Neural cell (in vitro differentiated cells): ENCODE results near the gene SYVN1. TPM values are rescaled to one million over a fixed set of nuclear protein-coding genes. Genes with fewer than 3 reads are reported as not detected.

Source experiments
- H2AFZ ChIP-seq: fragments of 200-600, 300-800 bp; sonication (generic), shearing (Covaris generic); 2 replicates; pipeline ENCODE4 v1.6.0; 2014; ENCODE audit warnings: low read depth, mild to moderate bottlenecking, antibody characterized with exemption, low read length, moderate library complexity
- H3F3A ChIP-seq: fragments of 200-600 bp; shearing (Covaris generic); 2 replicates; pipeline ENCODE4 v1.6.1; 2016; ENCODE audit warnings: mild to moderate bottlenecking, moderate library complexity, mixed read lengths, antibody characterized with exemption, low read length; ENCODE audit not compliant: insufficient read depth, poor library complexity, severe bottlenecking
- H3K27ac ChIP-seq: fragments of 200-600, 300-800 bp; sonication (generic), shearing (Covaris generic); 2 replicates; pipeline ENCODE4 v1.5.1; 2014; ENCODE audit warnings: mild to moderate bottlenecking, low read length, moderate library complexity
- H3K27me3 ChIP-seq: fragments of 300-800, 200-600 bp; sonication (generic), shearing (Covaris generic); 2 replicates; pipeline ENCODE4 v1.6.0; 2014; ENCODE audit warnings: mild to moderate bottlenecking, low read depth, low read length, moderate library complexity; ENCODE audit not compliant: insufficient read depth
- H3K36me3 ChIP-seq: fragments of 300-800, 200-600 bp; sonication (generic), shearing (Covaris generic); 2 replicates; pipeline ENCODE4 v1.5.1; 2014; ENCODE audit warnings: mild to moderate bottlenecking, antibody characterized with exemption, low read length, moderate library complexity; ENCODE audit not compliant: insufficient read depth
- H3K4me2 ChIP-seq: fragments of 300-800, 200-600 bp; sonication (generic), shearing (Covaris generic); 2 replicates; pipeline ENCODE4 v1.6.0; 2014; ENCODE audit warnings: mild to moderate bottlenecking, low read length
- H3K4me3 ChIP-seq: fragments of 300-800, 200-600 bp; sonication (generic), shearing (Covaris generic); 2 replicates; pipeline ENCODE4 v1.5.1; 2014; ENCODE audit warnings: mild to moderate bottlenecking, low read length, moderate library complexity
- H3K79me2 ChIP-seq: fragments of 200-600 bp; shearing (Covaris generic); replicated peaks from 2 replicates; pipeline ENCODE4 v1.6.0; 2014; ENCODE audit warnings: mild to moderate bottlenecking, low read length, moderate library complexity; ENCODE audit not compliant: insufficient read depth
- H3K9ac ChIP-seq: fragments of 300-800, 200-600 bp; sonication (generic), shearing (Covaris generic); 2 replicates; pipeline ENCODE4 v1.6.1; 2016; ENCODE audit warnings: mild to moderate bottlenecking, low read length, mixed read lengths
- H3K9me2 ChIP-seq: fragments of 200-600 bp; shearing (Covaris generic); 2 replicates; pipeline ENCODE4 v1.6.1; 2016; ENCODE audit warnings: mild to moderate bottlenecking, low read length, mixed read lengths; ENCODE audit not compliant: insufficient read depth
- H3K9me3 ChIP-seq: fragments of 200-600, 300-800 bp; sonication (generic), shearing (Covaris generic); 2 replicates; pipeline ENCODE4 v1.6.1; 2016; ENCODE audit warnings: mild to moderate bottlenecking, mixed run types, low read length, moderate library complexity, mixed read lengths
- H4K20me1 ChIP-seq: fragments of 200-600 bp; shearing (Covaris generic); 2 replicates; pipeline ENCODE4 v1.6.1; 2016; ENCODE audit warnings: mild to moderate bottlenecking, mixed run types; ENCODE audit not compliant: insufficient read depth
- CTCF ChIP-seq: fragments of 450-650 bp; IDR thresholded peaks from 2 replicates; pipeline ENCODE4 v1.5.1; 2014; ENCODE audit warnings: antibody characterized with exemption, mild to moderate bottlenecking, moderate library complexity; ENCODE audit not compliant: poor library complexity, severe bottlenecking
- EP300 ChIP-seq: fragments of 450-650 bp; conservative IDR thresholded peaks from 2 replicates; pipeline ENCODE4 v1.6.1; 2014; ENCODE audit warnings: antibody characterized with exemption, mild to moderate bottlenecking, moderate library complexity; ENCODE audit not compliant: poor library complexity, severe bottlenecking
- EZH2 ChIP-seq: fragments of 200-600, 300-800 bp; shearing (Covaris generic), sonication (generic); IDR thresholded peaks from 2 replicates; pipeline ENCODE4 v1.6.1; 2014; ENCODE audit warnings: antibody characterized with exemption, low read length, borderline replicate concordance, mild to moderate bottlenecking; ENCODE audit not compliant: insufficient read depth, poor library complexity, severe bottlenecking
- MXI1 ChIP-seq: fragments of 450-650 bp; conservative IDR thresholded peaks from 2 replicates; pipeline ENCODE4 v1.6.1; 2014; ENCODE audit warnings: antibody characterized with exemption, mild to moderate bottlenecking; ENCODE audit not compliant: poor library complexity, severe bottlenecking
- POLR2AphosphoS5 ChIP-seq: IDR thresholded peaks from 2 replicates; pipeline ENCODE4 v1.6.1; 2012
- RAD21 ChIP-seq: fragments of 450-650 bp; conservative IDR thresholded peaks from 2 replicates; pipeline ENCODE4 v1.6.1; 2014; ENCODE audit warnings: antibody characterized with exemption, mild to moderate bottlenecking, moderate library complexity
- REST ChIP-seq: IDR thresholded peaks from 2 replicates; pipeline ENCODE4 v1.6.1; 2012; ENCODE audit warnings: borderline replicate concordance
- SMC3 ChIP-seq: fragments of 450-650 bp; conservative IDR thresholded peaks from 2 replicates; pipeline ENCODE4 v1.6.1; 2014; ENCODE audit warnings: antibody characterized with exemption, mild to moderate bottlenecking, moderate library complexity; ENCODE audit not compliant: poor library complexity
- TAF1 ChIP-seq: IDR thresholded peaks from 2 replicates; pipeline ENCODE4 v1.6.1; 2012; ENCODE audit warnings: low read depth
- polyA plus RNA-seq: library from polyadenylated mRNA; depleted of rRNA; stranded (reverse); fragments of >200 nt; gene quantifications from 2 replicates; pipeline ENCODE4 v1.2.3, GENCODE V29; 2014

SYVN1 gene
- polyA plus RNA-seq, 1 donor from 2014 or later, result 12.8 TPM

GRCh38 chr11:65100674-65101350, 33.5 kb downstream of the SYVN1 start:
- Histone ChIP-seq H3K27ac (no peak overlapping the region), H3K9ac (no peak overlapping the region), H3K4me2 (no peak overlapping the region), H4K20me1 (no peaks in the 10 kb centered on the region), H3K79me2 (peaks cover 5% of the 10 kb centered on the region), H3K9me2 (no peaks in the 10 kb centered on the region), H2AFZ (no peak overlapping the region), H3K27me3 (no peaks in the 10 kb centered on the region), H3K4me3 (no peak overlapping the region), H3K9me3 (no peaks in the 10 kb centered on the region), H3F3A (no peaks in the 10 kb centered on the region), H3K36me3 (no peaks in the 10 kb centered on the region)
- no peak for TF ChIP-seq SMC3
- no peak for TF ChIP-seq EP300
- no peak for TF ChIP-seq REST
- TF ChIP-seq MXI1, result no peak
- no peak for TF ChIP-seq RAD21
- TF ChIP-seq CTCF, result no peak
- no peak for TF ChIP-seq POLR2AphosphoS5
- TF ChIP-seq EZH2, result no peak
- TF ChIP-seq TAF1, result no peak

GRCh38 chr11:65096926-65097325, 37.4 kb downstream of the SYVN1 start:
- Histone ChIP-seq H3K9me2 (no peaks in the 10 kb centered on the region), H3K4me3 (peak overlapping the region; percentile 70), H4K20me1 (no peaks in the 10 kb centered on the region), H3K4me2 (peak overlapping the region; percentile 44), H3F3A (no peaks in the 10 kb centered on the region), H3K27me3 (no peaks in the 10 kb centered on the region), H3K9ac (peak overlapping the region; percentile 85), H3K79me2 (peaks cover 5% of the 10 kb centered on the region), H3K9me3 (no peaks in the 10 kb centered on the region), H3K36me3 (no peaks in the 10 kb centered on the region), H2AFZ (peak overlapping the region; percentile 65), H3K27ac (peak overlapping the region; percentile 94)
- TF ChIP-seq RAD21, result no peak
- no peak for TF ChIP-seq MXI1
- TF ChIP-seq POLR2AphosphoS5, result no peak
- no peak for TF ChIP-seq REST
- TF ChIP-seq SMC3, result no peak
- TF ChIP-seq TAF1, result no peak
- TF ChIP-seq EZH2, result no peak
- no peak for TF ChIP-seq CTCF
- TF ChIP-seq EP300, result no peak
